Neural cell (in vitro differentiated cells): Measurements from ENCODE around the gene NCKAP5.

Experiments
- CTCF ChIP-seq: fragments of 450-650 bp; IDR thresholded peaks from 2 replicates; pipeline ENCODE4 v1.5.1; 2014; ENCODE audit warnings: antibody characterized with exemption, mild to moderate bottlenecking, moderate library complexity; ENCODE audit not compliant: poor library complexity, severe bottlenecking
- EP300 ChIP-seq: fragments of 450-650 bp; conservative IDR thresholded peaks from 2 replicates; pipeline ENCODE4 v1.6.1; 2014; ENCODE audit warnings: antibody characterized with exemption, mild to moderate bottlenecking, moderate library complexity; ENCODE audit not compliant: poor library complexity, severe bottlenecking
- EZH2 ChIP-seq: fragments of 200-600, 300-800 bp; shearing (Covaris generic), sonication (generic); IDR thresholded peaks from 2 replicates; pipeline ENCODE4 v1.6.1; 2014; ENCODE audit warnings: antibody characterized with exemption, low read length, borderline replicate concordance, mild to moderate bottlenecking; ENCODE audit not compliant: insufficient read depth, poor library complexity, severe bottlenecking
- MXI1 ChIP-seq: fragments of 450-650 bp; conservative IDR thresholded peaks from 2 replicates; pipeline ENCODE4 v1.6.1; 2014; ENCODE audit warnings: antibody characterized with exemption, mild to moderate bottlenecking; ENCODE audit not compliant: poor library complexity, severe bottlenecking
- POLR2AphosphoS5 ChIP-seq: IDR thresholded peaks from 2 replicates; pipeline ENCODE4 v1.6.1; 2012
- RAD21 ChIP-seq: fragments of 450-650 bp; conservative IDR thresholded peaks from 2 replicates; pipeline ENCODE4 v1.6.1; 2014; ENCODE audit warnings: antibody characterized with exemption, mild to moderate bottlenecking, moderate library complexity
- REST ChIP-seq: IDR thresholded peaks from 2 replicates; pipeline ENCODE4 v1.6.1; 2012; ENCODE audit warnings: borderline replicate concordance
- SMC3 ChIP-seq: fragments of 450-650 bp; conservative IDR thresholded peaks from 2 replicates; pipeline ENCODE4 v1.6.1; 2014; ENCODE audit warnings: antibody characterized with exemption, mild to moderate bottlenecking, moderate library complexity; ENCODE audit not compliant: poor library complexity
- TAF1 ChIP-seq: IDR thresholded peaks from 2 replicates; pipeline ENCODE4 v1.6.1; 2012; ENCODE audit warnings: low read depth

GRCh38 chr2:133598769-133599168 is 30.5 kb upstream of the NCKAP5 start:
- no peak for TF ChIP-seq CTCF
- no peak for TF ChIP-seq MXI1
- no peak for TF ChIP-seq REST
- no peak for TF ChIP-seq POLR2AphosphoS5
- TF ChIP-seq EZH2 = no peak
- TF ChIP-seq EP300 = no peak
- TF ChIP-seq RAD21 = no peak
- no peak for TF ChIP-seq SMC3
- no peak for TF ChIP-seq TAF1
